ENCODE results near the gene ERCC1.

DNA sequence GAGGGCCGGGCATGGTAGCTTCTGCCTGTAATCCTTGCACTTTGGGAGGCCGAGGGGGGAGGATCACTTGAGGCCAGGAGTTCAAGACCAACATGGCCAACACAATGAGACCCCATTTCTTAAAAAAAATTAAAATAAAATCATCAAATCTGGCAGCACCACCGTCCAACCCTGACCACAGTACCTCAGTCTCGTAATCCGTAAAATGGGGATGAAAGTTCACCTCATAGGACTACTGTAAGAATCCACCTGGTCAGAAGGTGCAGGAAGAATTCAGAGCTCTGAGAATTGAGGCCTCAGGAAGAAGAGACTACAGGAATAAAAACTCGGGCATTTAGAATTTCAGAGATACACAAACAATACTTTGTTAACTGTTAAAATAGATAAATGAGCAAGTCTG, 21.9 kb downstream of the ERCC1 start:
- no peak for TF ChIP-seq CTCF (IDR thresholded peaks at IDR 0.05)
- TF ChIP-seq POLR2AphosphoS5 (IDR thresholded peaks at IDR 0.05), result no peak
- no peak for TF ChIP-seq POLR2A (IDR thresholded peaks at IDR 0.05)
